Fibroblast of skin of right biceps (primary cell): Measurements from ENCODE around the gene DCTN1.
A peak's percentile ranks its signal among the peaks of the same experiment; 100 is the strongest.

Experiments
- DNase-seq: peaks from one replicate; pipeline ENCODE4 v3.0.0-alpha.2; 2013

The DCTN1 gene

GRCh38 chr2:74413001-74413698, 33.0 kb upstream of the DCTN1 start:
- DNase-seq, result no peak

DNA sequence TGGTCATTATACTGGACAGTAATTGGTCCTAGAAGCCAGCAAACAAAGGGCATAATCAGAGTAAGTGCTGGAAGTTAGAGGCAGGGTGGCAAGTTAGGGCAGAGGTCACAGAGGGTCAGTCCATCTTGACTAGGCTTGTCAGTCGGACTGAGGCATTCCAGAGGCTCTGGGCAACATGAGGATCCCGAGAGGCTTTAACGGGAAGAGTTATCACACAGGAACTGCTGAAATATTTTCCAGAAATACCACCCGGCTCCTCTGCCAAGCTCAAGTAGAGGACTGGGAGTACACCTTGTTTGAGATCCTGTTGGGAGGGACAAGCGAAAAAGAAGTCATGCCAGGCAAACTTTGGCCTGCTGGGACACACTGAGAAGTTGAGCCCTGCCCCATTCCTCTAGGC, 27.6 kb upstream of the DCTN1 start:
- DNase-seq, result no peak

GRCh38 chr2:74406035-74406434, 25.9 kb upstream of the DCTN1 start:
- DNase-seq, result no peak

- DNase-seq, result no peak
These were observed 21.8 kb upstream of the DCTN1 start for GRCh38 chr2:74401891-74402290.

DNA sequence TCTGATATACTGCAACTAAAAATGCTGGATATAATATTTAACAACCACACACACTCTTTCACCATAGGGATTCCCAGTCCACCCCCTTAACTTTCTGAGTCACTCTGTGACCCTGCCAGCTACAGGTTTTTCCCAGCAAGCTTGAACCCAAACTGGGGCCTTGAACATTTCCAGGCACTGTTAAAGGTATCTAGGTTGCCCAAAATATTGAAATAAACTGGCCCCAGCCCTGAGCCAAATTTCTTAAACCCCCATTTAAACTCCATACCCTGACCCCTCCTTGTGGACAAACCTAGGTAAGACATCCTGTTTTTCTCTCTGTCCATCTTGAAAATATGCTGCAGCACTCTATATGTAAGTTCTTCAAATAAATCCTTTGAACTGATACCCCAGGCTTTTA, 19.7 kb upstream of the DCTN1 start:
- peak; percentile 12 for DNase-seq

DNA sequence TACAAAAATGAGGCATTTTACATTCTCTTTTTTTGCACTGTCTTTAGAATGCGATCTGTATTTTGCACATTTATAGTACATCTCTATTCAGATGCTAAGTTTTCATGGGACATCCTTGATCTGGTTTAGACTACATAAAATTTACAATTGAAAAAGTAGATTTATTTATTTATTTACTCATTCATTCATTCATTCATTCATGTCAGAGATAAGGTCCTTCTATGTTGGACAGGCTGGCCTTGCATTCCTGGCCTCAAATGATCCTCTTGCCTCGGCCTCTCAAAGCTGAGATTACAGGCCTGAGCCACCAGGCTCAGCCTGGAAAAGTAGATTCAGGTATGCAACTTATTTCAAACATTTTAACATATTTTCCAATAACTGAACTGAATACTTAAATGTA, 16.0 kb upstream of the DCTN1 start:
- DNase-seq, result no peak

- DNase-seq, result no peak
These were observed 13.4 kb upstream of the DCTN1 start for GRCh38 chr2:74393525-74393924.

DNA sequence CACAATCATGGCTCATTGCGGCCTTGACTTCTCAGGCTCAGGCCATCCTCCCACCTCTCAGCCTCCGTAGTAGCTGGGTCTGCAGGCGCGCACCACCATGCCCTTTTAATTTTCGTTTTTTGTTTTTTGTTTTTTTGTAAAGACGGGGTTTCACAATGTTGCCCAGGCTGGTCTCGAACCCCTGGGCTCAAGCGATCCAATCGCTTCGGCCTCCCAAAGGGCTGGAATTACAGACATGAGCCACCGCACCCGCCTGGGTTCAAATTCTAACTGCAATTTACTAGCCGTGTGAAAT, 12.3 kb upstream of the DCTN1 start:
- no peak for DNase-seq

DNA sequence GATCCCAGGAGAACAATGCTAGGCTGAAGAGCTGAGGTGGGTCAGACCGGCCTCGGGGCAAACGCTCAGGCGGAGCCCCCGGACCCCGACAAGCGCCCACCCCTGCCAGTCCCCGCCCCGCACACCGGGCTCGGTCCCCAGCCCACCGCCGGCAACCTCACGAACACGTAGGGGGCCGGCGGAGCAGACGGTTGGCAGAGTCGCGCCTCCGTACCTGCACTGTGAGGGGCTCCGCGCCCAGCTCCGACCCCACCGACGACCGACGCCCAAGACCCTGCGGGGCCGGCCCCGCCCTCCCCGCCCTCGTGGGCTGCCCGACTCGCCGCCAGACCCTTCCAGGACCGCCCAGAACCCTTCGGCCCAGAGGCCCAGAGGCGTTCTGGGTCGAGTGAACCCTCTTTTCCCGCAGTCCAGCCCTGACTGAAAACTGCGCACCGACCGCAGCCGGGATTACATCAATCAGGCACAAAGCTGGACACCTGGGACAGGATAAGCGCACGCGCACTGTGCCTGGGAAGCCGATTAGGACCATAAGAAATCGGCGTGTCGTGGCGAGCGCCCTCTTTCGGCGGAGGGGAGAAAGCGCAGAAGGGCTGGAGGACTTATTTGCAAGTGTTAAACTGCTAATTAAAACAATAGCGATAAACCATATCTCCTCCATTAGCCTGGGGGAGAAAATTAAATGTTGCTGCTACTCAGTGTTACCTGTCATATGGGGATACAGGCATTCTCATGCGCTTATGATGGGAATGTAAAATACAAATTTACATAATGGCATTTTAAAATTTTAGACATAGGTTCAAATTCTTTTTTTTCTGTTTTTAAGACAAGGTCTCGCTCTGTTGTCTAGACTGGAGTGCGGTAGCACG, 11.7 kb upstream of the DCTN1 start:
- DNase-seq, result peak; percentile 87

DNA sequence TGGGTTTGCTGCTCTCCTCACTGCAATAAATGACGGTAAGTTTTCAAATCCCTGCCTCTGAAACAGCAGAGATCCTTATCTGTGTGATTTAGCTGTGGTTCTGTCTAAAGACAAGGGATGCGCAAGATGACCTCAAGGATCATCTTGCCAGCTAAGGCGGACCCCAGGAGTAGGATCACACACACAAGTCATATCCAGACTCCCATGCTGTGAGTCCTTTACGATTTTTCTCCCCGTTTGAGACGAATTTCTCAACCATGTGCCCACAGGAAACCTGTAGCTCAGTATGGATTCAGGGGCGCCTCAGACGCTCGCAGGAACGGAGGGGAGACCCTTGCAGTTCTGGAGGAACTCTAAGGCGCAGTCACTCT, 11.1 kb upstream of the DCTN1 start:
- no peak for DNase-seq

DNA sequence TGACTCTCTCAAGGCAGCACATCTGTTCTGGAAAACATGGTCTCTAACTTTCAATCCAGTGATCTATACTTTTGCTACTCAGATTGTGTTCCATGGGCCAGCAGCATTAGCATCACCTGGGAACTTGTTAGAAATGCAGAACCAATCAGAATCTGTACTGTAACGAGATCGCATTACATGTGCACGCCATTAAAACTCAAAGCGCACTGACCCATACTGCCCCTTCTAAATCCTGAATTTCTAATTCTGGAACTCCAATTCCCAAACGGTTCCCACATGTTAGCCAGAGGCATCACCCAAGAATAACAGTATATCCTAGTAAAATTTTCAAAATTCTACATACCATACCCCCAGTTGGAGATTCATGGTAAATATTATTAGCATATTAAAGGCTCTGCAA, 10.5 kb upstream of the DCTN1 start:
- DNase-seq, result no peak

GRCh38 chr2:74387346-74387745, 7.2 kb upstream of the DCTN1 start:
- DNase-seq, result no peak

GRCh38 chr2:74385396-74385795, 5.3 kb upstream of the DCTN1 start:
- DNase-seq, result no peak

DNA sequence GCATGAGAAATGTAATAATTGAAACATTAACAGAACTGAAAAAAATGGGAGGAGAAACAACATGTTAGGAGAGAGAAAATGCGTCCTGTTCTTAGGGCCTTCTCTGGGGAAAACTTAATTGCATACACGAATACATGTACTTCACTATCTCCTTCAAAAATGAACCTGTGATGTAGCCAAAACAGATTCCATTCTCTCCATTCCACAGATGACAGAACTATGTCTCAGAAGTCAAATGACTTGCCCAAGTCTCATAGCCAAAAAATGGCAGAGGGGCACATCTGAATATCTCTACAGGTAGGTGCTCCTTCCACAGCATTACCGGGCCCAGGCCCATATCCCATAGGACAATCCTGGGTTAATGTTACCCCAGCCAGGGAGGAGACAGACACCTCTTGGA, 3.9 kb upstream of the DCTN1 start:
- DNase-seq, result peak; percentile 27

- peak; percentile 28 for DNase-seq
These were observed 3.1 kb upstream of the DCTN1 start for GRCh38 chr2:74383254-74383653.

- no peak for DNase-seq
These were observed 1.6 kb upstream of the DCTN1 start for GRCh38 chr2:74381751-74382150.

DNA sequence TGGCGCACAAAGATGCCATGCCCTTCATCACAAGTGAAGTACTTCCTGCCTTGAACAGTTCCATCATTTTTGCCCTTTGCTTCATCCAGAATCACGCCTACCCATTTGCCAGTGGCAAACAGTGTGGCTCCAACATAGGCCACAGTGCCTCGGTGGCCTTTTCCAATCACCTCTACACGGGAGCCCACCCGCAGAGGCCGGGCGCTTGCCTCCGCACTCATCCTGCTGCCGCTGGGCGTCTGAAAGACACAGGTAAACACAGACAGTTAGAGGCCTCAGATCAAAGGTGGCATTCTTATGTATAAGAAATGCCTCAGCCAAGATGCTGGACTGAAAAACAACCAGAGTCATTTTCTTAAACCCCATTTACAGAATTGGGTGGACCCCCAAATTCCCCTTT, 2.1 kb downstream of the DCTN1 start:
- no peak for DNase-seq

- no peak for DNase-seq
These were observed 4.3 kb downstream of the DCTN1 start for GRCh38 chr2:74375838-74376237.

DNA sequence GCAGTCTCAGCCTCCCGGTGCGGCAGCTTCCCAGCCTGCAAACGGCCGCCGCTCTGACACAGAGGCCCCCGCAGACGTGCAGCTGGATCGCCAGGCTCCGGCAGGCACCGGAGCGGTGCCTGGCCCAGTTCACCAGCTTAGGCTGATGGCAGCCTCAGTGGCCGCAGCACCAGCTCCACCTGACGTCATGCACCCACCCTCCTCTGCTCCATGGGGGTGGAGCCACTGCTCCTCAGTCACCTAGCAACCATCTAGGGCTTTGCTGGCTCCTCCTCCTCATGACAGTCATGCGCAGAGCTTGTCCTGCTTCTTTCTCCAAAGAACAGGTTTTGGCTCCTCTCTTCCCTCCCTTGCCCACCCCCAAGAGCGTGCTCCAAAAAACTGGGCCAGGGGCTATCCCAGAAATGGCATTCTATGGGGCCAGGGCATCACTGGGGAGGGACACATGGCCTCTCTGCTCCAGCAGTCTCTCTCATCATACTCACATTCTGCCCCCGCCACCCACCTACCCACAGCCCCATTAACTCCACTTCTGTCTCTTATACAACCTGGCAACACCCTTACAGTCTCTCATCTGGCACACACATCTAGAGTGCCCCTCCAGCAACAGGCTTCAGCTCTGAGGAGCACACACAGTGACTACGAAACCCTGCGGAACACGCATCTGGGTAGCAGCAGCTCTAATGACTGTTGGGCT, 5.5 kb downstream of the DCTN1 start:
- peak; percentile 68 for DNase-seq

- no peak for DNase-seq
These were observed 6.1 kb downstream of the DCTN1 start for GRCh38 chr2:74373985-74374384.

- peak; percentile 16 for DNase-seq
These were observed 6.9 kb downstream of the DCTN1 start for GRCh38 chr2:74373221-74373676.

DNA sequence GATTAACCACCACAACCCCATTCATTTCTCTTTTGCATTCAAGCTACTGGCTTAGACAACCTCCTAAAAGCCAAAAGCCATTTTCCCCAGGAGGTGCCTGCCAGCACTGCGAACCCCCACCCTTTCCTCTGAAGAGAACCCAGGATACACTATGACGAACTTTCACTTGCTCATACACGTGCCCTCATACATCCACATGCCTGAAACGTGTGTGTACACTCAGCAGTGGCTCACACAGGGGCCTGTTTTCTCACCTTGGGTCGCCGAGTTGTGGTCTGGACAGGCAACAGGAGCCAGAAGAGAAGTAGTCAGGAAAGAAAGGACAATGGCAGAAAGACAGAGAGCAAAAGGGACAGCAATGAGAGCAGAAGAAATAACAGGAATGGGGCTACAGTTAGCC, 7.4 kb downstream of the DCTN1 start:
- DNase-seq, result no peak

- no peak for DNase-seq
These were observed 8.7 kb downstream of the DCTN1 start for GRCh38 chr2:74371421-74371820.

GRCh38 chr2:74369976-74370375, 10.1 kb downstream of the DCTN1 start:
- DNase-seq, result no peak
